ENCODE results near the gene MTARC1. TPM values are rescaled to one million over a fixed set of nuclear protein-coding genes. Genes with fewer than 3 reads are reported as not detected.

MTARC1 gene
- total RNA-seq: 3.1 and 10.7 TPM in 2 replicates

DNA sequence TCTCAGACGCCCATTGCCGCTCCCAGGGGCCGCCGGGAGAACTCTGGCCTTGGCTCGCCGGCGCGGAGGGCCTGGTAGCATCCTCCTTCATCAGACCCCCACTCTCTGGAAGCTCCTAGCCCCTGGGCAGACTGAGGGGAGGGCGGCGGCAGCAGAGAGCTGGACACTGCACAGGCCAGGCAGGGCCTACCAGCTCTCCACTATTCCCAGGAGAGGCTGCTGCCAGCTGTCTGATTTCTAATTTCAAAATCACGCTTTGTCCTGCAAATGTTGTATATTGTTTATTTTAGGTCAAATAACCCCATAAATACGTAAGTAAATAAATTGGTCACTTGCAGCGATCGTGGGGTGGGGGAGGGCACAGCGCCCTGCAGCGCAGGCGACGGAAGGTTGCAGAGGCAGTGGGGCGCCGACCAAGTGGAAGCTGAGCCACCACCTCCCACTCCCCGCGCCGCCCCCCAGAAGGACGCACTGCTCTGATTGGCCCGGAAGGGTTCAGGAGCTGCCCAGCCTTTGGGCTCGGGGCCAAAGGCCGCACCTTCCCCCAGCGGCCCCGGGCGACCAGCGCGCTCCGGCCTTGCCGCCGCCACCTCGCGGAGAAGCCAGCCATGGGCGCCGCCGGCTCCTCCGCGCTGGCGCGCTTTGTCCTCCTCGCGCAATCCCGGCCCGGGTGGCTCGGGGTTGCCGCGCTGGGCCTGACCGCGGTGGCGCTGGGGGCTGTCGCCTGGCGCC, at the start of gene MTARC1:
TSS of gene MTARC1 (plus strand) at position 577 of the 732 bp plus-strand sequence. CDS start at position 609, 32 bp downstream.

DNA sequence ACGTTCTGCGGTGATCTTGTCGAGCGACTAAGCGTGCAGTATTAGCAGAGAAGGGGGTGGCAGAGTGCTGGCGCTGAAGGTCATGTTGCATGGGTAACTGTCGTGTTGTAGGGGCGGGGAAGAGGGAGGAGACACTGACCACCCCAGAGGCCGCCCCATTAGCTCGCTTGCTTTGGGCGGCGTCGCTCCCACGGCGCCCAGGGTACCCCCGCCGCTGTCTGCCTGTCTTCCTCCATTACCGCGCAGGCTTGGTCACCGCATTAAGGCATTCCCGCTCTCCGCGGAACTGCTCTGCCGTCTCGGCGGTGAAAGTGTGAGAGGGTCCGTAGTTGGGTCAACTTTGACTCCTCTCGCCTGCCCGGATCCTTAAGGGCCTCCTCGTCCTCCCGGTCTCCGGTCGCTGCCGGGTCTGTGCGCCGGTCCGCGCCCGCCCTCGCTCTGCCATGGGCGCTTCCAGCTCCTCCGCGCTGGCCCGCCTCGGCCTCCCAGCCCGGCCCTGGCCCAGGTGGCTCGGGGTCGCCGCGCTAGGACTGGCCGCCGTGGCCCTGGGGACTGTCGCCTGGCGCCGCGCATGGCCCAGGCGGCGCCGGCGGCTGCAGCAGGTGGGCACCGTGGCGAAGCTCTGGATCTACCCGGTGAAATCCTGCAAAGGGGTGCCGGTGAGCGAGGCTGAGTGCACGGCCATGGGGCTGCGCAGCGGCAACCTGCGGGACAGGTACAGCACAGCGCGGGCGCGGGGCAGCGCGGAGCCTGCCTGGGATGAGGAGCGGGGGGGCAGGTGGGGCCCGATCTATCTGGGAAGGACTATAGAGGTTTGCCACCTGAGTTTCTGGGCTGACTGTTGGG, 38.4 kb upstream of the MTARC1 start, which contains the start of gene MTARC2:
TSS of gene MTARC2 (plus strand) at position 234 of the 846 bp plus-strand sequence. CDS start at position 444, 210 bp downstream.

Other genes with a start within 250 kb of the MTARC1 start
- gene C1orf115, start 96.5 kb upstream of the MTARC1 start, total RNA-seq: 1.5 and 3.1 TPM in 2 replicates
- 2.9 and 5.1 TPM in 2 replicates for gene MTARC2, start 38.6 kb upstream of the MTARC1 start, total RNA-seq
- not detected in 2 replicates for gene HLX, start 92.5 kb downstream of the MTARC1 start, total RNA-seq

Data from tracheal epithelial cell (primary cell).